A172 (cell line): ENCODE measurements around the gene CLEC2L. TPM values are rescaled to one million over a fixed set of nuclear protein-coding genes. Genes with fewer than 3 reads are reported as not detected.
"Not testable (repeated sequence)": the region's sequence is repeated elsewhere in the genome, so short reads cannot be mapped to it uniquely, and the experiment has no call there.

Experiments used
- DNase-seq: peaks from one replicate; pipeline ENCODE4 v3.0.0-alpha.2; 2015; ENCODE audit warnings: low spot score
- total RNA-seq: library from RNA; depleted of rRNA; stranded (reverse); fragments of >200 nt; shearing (Covaris generic); gene quantifications from 2 replicates; pipeline ENCODE4 v1.2.3, GENCODE V29; 2014

The CLEC2L gene
- total RNA-seq, 1 experiment from 2014 or later = not detected

- no peak for DNase-seq
Observed at GRCh38 chr7:139523968-139524815, 707 bp downstream of the CLEC2L start.

GRCh38 chr7:139525239-139525638 is 1.8 kb downstream of the CLEC2L start:
- no peak for DNase-seq

- no peak for DNase-seq
Observed at GRCh38 chr7:139525750-139526149, 2.3 kb downstream of the CLEC2L start.

GRCh38 chr7:139526578-139527544 is 3.4 kb downstream of the CLEC2L start:
- DNase-seq = peak; percentile 48

GRCh38 chr7:139531094-139531493 is 7.6 kb downstream of the CLEC2L start:
- no peak for DNase-seq

GRCh38 chr7:139532636-139533155 is 9.2 kb downstream of the CLEC2L start:
- no peak for DNase-seq

- DNase-seq = no peak
Observed at GRCh38 chr7:139534096-139534495, 10.6 kb downstream of the CLEC2L start.

GRCh38 chr7:139534966-139535651 is 11.6 kb downstream of the CLEC2L start:
- DNase-seq = no peak

GRCh38 chr7:139536152-139536551 is 12.7 kb downstream of the CLEC2L start:
- no peak for DNase-seq

- DNase-seq = no peak
Observed at GRCh38 chr7:139538881-139539635, 15.6 kb downstream of the CLEC2L start.

- no peak for DNase-seq
Observed at GRCh38 chr7:139540203-139540602, 16.7 kb downstream of the CLEC2L start.

- DNase-seq = no peak
Observed at GRCh38 chr7:139541600-139542307, 18.3 kb downstream of the CLEC2L start.

GRCh38 chr7:139542308-139543151 is 19.0 kb downstream of the CLEC2L start:
- no peak for DNase-seq

- DNase-seq = no peak
Observed at GRCh38 chr7:139543801-139544603, 20.5 kb downstream of the CLEC2L start.

- DNase-seq = no peak
Observed at GRCh38 chr7:139544645-139545044, 21.2 kb downstream of the CLEC2L start.

GRCh38 chr7:139548302-139549028 is 25.0 kb downstream of the CLEC2L start:
- no peak for DNase-seq

GRCh38 chr7:139553991-139554700 is 30.7 kb downstream of the CLEC2L start:
- not testable (repeated sequence) for DNase-seq
